Measurements from ENCODE around the gene PIR. TPM values are rescaled to one million over a fixed set of nuclear protein-coding genes. Genes with fewer than 3 reads are reported as not detected.

PIR gene
- polyA plus RNA-seq, result 10 to 100 TPM in 2 of 4 donors, 1 to 10 TPM in 2; 3.9 to 13.4 (median 11.3) TPM
- long read RNA-seq, donor 1, transcript PIR-201 (10 exons, 1,282 nt), result major isoform, 5 of 6 reads
- long read RNA-seq, donor 1, partial matches to known transcripts, result 0 of 6 reads
- long read RNA-seq, donor 1, other reads (novel, unspliced or antisense), result 0 of 6 reads
- long read RNA-seq, donor 2, result 0 reads
- long read RNA-seq, donor 3, partial matches to known transcripts, result 0 of 1 reads
- long read RNA-seq, donor 3, other reads (novel, unspliced or antisense), result 0 of 1 reads
- long read RNA-seq, donor 4, result 0 reads
- long read RNA-seq, donor 5, result 0 reads
- long read RNA-seq, donor 6, result 0 reads
- long read RNA-seq, donor 7, partial matches to known transcripts, result 0 of 5 reads
- long read RNA-seq, donor 7, other reads (novel, unspliced or antisense), result 0 of 5 reads
- long read RNA-seq, donor 8, result 0 reads
- long read RNA-seq, donor 9, result 0 reads
- long read RNA-seq, donor 10, partial matches to known transcripts, result 0 of 2 reads
- long read RNA-seq, donor 10, other reads (novel, unspliced or antisense), result 0 of 2 reads

- H3K27me3 ChIP-seq (ENCODE audit: control insufficient read depth in 3 of 3, insufficient read depth in 3 of 3, low read length in 3 of 3), result no peaks in the 10 kb centered on the region
- H3K4me3 ChIP-seq (ENCODE audit: low read depth in 1 of 3, low read length in 3 of 3), result peak within 1 kb of the TSS in 2 of 3 donors; percentile 24 to 39
- H3K9me3 ChIP-seq (ENCODE audit: control insufficient read depth in 2 of 2, insufficient read depth in 1 of 2, low read depth in 1 of 2, low read length in 1 of 2), result no peaks in the 10 kb centered on the region
- FAIRE-seq, result no peak
- H3K4me1 ChIP-seq (ENCODE audit: control insufficient read depth in 3 of 3, insufficient read depth in 2 of 3, low read depth in 1 of 3, low read length in 2 of 3), result peaks cover 0 to 7% (median 0%) of the 10 kb centered on the region in 3 donors
- peak within 1 kb of the TSS in 1 of 3 donors; percentile 75 for H3K27ac ChIP-seq (ENCODE audit: low read depth in 1 of 3, low read length in 2 of 3)
- WGBS, 3 donors, result 5 to 19% (median 11%) methylated on average over 24 to 47 of the region's 47 CpGs
- no peaks in the 10 kb centered on the region for H3K36me3 ChIP-seq (ENCODE audit: control insufficient read depth in 3 of 3, insufficient read depth in 2 of 3, low read depth in 1 of 3, low read length in 3 of 3)
- peak; percentile 87 to 88 for DNase-seq
Measured at GRCh38 chrX:15493118-15493962, at the start of gene PIR. TSS of gene PIR (minus strand) at chrX:15493333. CDS start at chrX:15491257, 2,076 bp downstream.

- WGBS, 3 donors, result 25 to 64% (median 42%) methylated on average over 6 of the region's 6 CpGs
Measured at GRCh38 chrX:15530318-15530717, 37.2 kb upstream of the PIR start.

GRCh38 chrX:15529165-15529564 lies 36.0 kb upstream of the PIR start:
- H3K27ac ChIP-seq (ENCODE audit: low read depth in 1 of 3, low read length in 2 of 3), result no peak overlapping the region
- no peak for DNase-seq

More at GRCh38 chrX:15530318-15530717, 37.2 kb upstream of the PIR start:
- no peaks in the 10 kb centered on the region for H3K36me3 ChIP-seq (ENCODE audit: control insufficient read depth in 3 of 3, insufficient read depth in 2 of 3, low read depth in 1 of 3, low read length in 3 of 3)
- H3K9me3 ChIP-seq (ENCODE audit: control insufficient read depth in 2 of 2, insufficient read depth in 1 of 2, low read depth in 1 of 2, low read length in 1 of 2), result no peaks in the 10 kb centered on the region
- DNase-seq, result peak in 1 of 2 donors; percentile 42
- H3K27ac ChIP-seq (ENCODE audit: low read depth in 1 of 3, low read length in 2 of 3), result no peak overlapping the region
- H3K27me3 ChIP-seq (ENCODE audit: control insufficient read depth in 3 of 3, insufficient read depth in 3 of 3, low read length in 3 of 3), result peaks cover 0 to 3% (median 0%) of the 10 kb centered on the region in 3 donors
- no peaks in the 10 kb centered on the region for H3K4me1 ChIP-seq (ENCODE audit: control insufficient read depth in 3 of 3, insufficient read depth in 2 of 3, low read depth in 1 of 3, low read length in 2 of 3)
- no peak overlapping the region for H3K4me3 ChIP-seq (ENCODE audit: low read depth in 1 of 3, low read length in 3 of 3)
- FAIRE-seq, result no peak

DNA sequence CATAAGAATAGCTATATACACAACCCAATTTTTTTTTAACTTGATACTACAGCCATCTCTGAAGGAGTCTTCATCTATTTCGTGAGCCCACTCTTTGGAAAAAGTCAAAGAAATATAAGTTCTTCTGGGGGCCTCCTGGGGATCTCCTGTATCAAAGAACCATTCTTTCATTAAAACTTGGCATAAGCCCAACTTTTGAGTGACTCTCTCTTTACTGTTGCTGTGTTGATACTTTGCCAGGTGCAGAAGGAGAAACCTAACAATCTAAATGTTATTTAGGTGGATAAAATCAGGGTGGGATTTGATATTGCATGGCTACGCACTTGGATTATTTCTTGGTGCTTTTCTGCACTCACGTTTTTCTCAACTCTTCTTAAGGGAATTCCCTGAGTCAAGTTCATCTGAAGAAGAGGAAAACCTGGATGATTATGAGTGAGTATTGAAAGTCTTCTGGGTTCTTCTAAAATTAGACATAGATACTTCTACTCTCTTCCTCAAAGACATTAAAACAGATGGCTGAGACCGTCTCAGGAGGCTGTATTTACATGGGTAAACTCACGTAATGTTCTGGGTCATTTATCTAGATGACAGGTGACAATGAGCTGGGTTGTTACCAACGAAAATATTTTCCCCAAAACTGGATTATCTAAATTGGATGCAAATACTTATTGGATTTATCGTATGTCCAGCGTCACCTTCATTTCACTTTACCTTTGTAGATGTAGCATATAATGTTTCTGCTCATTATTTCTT lies 32.7 kb upstream of the PIR start:
- no peak overlapping the region for H3K4me3 ChIP-seq (ENCODE audit: low read depth in 1 of 3, low read length in 3 of 3)
- no peak overlapping the region for H3K27ac ChIP-seq (ENCODE audit: low read depth in 1 of 3, low read length in 2 of 3)
- DNase-seq, result peak in 1 of 2 donors; percentile 5
- FAIRE-seq, result no peak
- no peaks in the 10 kb centered on the region for H3K9me3 ChIP-seq (ENCODE audit: control insufficient read depth in 2 of 2, insufficient read depth in 1 of 2, low read depth in 1 of 2, low read length in 1 of 2)
- no peaks in the 10 kb centered on the region for H3K4me1 ChIP-seq (ENCODE audit: control insufficient read depth in 3 of 3, insufficient read depth in 2 of 3, low read depth in 1 of 3, low read length in 2 of 3)
- no peaks in the 10 kb centered on the region for H3K27me3 ChIP-seq (ENCODE audit: control insufficient read depth in 3 of 3, insufficient read depth in 3 of 3, low read length in 3 of 3)
- H3K36me3 ChIP-seq (ENCODE audit: control insufficient read depth in 3 of 3, insufficient read depth in 2 of 3, low read depth in 1 of 3, low read length in 3 of 3), result no peaks in the 10 kb centered on the region
- 26 to 62% (median 37%) methylated on average over 8 of the region's 8 CpGs for WGBS, 3 donors

More at GRCh38 chrX:15529165-15529564, 36.0 kb upstream of the PIR start:
- no peak for FAIRE-seq
- H3K27me3 ChIP-seq (ENCODE audit: control insufficient read depth in 3 of 3, insufficient read depth in 3 of 3, low read length in 3 of 3), result peaks cover 0 to 3% (median 0%) of the 10 kb centered on the region in 3 donors
- no peak overlapping the region for H3K4me3 ChIP-seq (ENCODE audit: low read depth in 1 of 3, low read length in 3 of 3)
- no peaks in the 10 kb centered on the region for H3K9me3 ChIP-seq (ENCODE audit: control insufficient read depth in 2 of 2, insufficient read depth in 1 of 2, low read depth in 1 of 2, low read length in 1 of 2)
- H3K4me1 ChIP-seq (ENCODE audit: control insufficient read depth in 3 of 3, insufficient read depth in 2 of 3, low read depth in 1 of 3, low read length in 2 of 3), result no peaks in the 10 kb centered on the region
- no peaks in the 10 kb centered on the region for H3K36me3 ChIP-seq (ENCODE audit: control insufficient read depth in 3 of 3, insufficient read depth in 2 of 3, low read depth in 1 of 3, low read length in 3 of 3)

- no peak for FAIRE-seq
- H3K4me1 ChIP-seq (ENCODE audit: control insufficient read depth in 3 of 3, insufficient read depth in 2 of 3, low read depth in 1 of 3, low read length in 2 of 3), result no peaks in the 10 kb centered on the region
Measured at GRCh38 chrX:15524417-15524816, 31.3 kb upstream of the PIR start.

DNA sequence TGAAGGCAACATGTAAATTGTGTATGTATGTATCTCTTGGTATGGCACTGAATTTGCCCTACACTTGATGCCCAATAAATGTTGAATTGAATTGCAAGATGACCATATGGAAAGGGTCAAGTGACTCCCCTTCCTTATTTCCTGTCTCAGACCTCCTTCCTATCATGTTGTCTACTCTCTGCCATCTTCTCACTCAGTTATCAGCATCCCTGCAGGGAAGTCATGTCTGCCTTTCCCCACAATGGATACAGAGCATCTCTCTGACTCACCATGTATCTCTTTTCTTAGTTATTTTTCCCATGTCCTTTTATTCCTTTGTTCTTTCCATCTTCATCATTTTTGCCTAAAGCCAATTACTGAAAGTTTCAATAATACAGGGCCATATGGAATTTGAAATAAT lies 30.0 kb upstream of the PIR start:
- Histone ChIP-seq H3K27me3 (ENCODE audit: control insufficient read depth in 3 of 3, insufficient read depth in 3 of 3, low read length in 3 of 3) (no peaks in the 10 kb centered on the region), H3K36me3 (ENCODE audit: control insufficient read depth in 3 of 3, insufficient read depth in 2 of 3, low read depth in 1 of 3, low read length in 3 of 3) (peaks cover 0 to 1% (median 0%) of the 10 kb centered on the region in 3 donors), H3K4me3 (ENCODE audit: low read depth in 1 of 3, low read length in 3 of 3) (no peak overlapping the region), H3K9me3 (ENCODE audit: control insufficient read depth in 2 of 2, insufficient read depth in 1 of 2, low read depth in 1 of 2, low read length in 1 of 2) (no peaks in the 10 kb centered on the region), H3K27ac (ENCODE audit: low read depth in 1 of 3, low read length in 2 of 3) (no peak overlapping the region), H3K4me1 (ENCODE audit: control insufficient read depth in 3 of 3, insufficient read depth in 2 of 3, low read depth in 1 of 3, low read length in 2 of 3) (no peaks in the 10 kb centered on the region)
- DNase-seq, result no peak
- no peak for FAIRE-seq

More at GRCh38 chrX:15524417-15524816, 31.3 kb upstream of the PIR start:
- H3K36me3 ChIP-seq (ENCODE audit: control insufficient read depth in 3 of 3, insufficient read depth in 2 of 3, low read depth in 1 of 3, low read length in 3 of 3), result peaks cover 0 to 1% (median 0%) of the 10 kb centered on the region in 3 donors
- DNase-seq, result peak in 1 of 2 donors; percentile 5
- H3K4me3 ChIP-seq (ENCODE audit: low read depth in 1 of 3, low read length in 3 of 3), result no peak overlapping the region
- no peak overlapping the region for H3K27ac ChIP-seq (ENCODE audit: low read depth in 1 of 3, low read length in 2 of 3)
- no peaks in the 10 kb centered on the region for H3K27me3 ChIP-seq (ENCODE audit: control insufficient read depth in 3 of 3, insufficient read depth in 3 of 3, low read length in 3 of 3)
- H3K9me3 ChIP-seq (ENCODE audit: control insufficient read depth in 2 of 2, insufficient read depth in 1 of 2, low read depth in 1 of 2, low read length in 1 of 2), result no peaks in the 10 kb centered on the region

DNA sequence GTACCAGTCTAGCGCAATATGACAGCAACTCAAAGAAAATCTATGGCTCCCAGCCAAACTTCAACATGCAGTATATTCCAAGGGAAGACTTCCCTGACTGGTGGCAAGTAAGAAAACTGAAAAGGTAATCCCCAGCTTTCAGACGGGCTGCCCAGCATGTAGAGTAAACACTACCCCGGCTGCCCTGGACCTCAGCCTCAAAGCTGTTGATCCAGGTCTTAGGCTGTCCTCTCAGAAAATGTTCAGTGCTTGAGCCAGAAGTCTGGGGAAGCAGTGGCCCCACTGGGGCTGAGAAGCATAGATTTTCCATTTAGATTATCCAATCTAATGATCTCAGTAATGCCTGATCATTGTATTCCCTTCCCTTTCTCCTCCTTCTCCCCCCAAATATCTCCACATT lies 29.3 kb upstream of the PIR start:
- Histone ChIP-seq H3K4me1 (ENCODE audit: control insufficient read depth in 3 of 3, insufficient read depth in 2 of 3, low read depth in 1 of 3, low read length in 2 of 3) (no peaks in the 10 kb centered on the region), H3K4me3 (ENCODE audit: low read depth in 1 of 3, low read length in 3 of 3) (no peak overlapping the region), H3K9me3 (ENCODE audit: control insufficient read depth in 2 of 2, insufficient read depth in 1 of 2, low read depth in 1 of 2, low read length in 1 of 2) (no peaks in the 10 kb centered on the region), H3K36me3 (ENCODE audit: control insufficient read depth in 3 of 3, insufficient read depth in 2 of 3, low read depth in 1 of 3, low read length in 3 of 3) (peaks cover 0 to 1% (median 0%) of the 10 kb centered on the region in 3 donors), H3K27me3 (ENCODE audit: control insufficient read depth in 3 of 3, insufficient read depth in 3 of 3, low read length in 3 of 3) (no peaks in the 10 kb centered on the region), H3K27ac (ENCODE audit: low read depth in 1 of 3, low read length in 2 of 3) (no peak overlapping the region)
- DNase-seq (no peak), FAIRE-seq (no peak)
- WGBS, 3 donors, result 79 to 92% (median 82%) methylated on average over 3 of the region's 3 CpGs

DNA sequence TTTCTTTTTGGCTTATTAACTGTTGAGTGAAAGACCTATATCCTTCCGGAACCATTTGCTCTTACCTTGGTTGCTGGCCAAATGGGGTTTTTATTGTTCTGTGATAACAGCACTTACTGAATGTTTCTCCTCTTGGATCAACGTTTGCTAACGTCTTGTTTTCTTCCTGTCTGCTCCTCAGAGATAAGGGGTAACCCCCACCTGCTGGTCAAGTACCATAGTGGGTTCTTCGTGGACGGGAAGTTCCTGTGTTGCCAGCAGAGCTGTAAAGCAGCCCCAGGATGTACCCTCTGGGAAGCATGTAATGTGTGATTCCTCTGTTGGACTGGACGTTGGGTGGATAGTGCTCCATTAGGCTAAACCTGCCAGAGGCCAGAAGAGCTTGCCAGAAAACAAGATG lies 22.8 kb upstream of the PIR start:
- H3K27ac ChIP-seq (ENCODE audit: low read depth in 1 of 3, low read length in 2 of 3), result peak overlapping the region in 1 of 3 donors; percentile 14
- FAIRE-seq, result no peak
- no peaks in the 10 kb centered on the region for H3K9me3 ChIP-seq (ENCODE audit: control insufficient read depth in 2 of 2, insufficient read depth in 1 of 2, low read depth in 1 of 2, low read length in 1 of 2)
- H3K4me3 ChIP-seq (ENCODE audit: low read depth in 1 of 3, low read length in 3 of 3), result no peak overlapping the region
- peaks cover 0 to 2% (median 1%) of the 10 kb centered on the region in 3 donors for H3K36me3 ChIP-seq (ENCODE audit: control insufficient read depth in 3 of 3, insufficient read depth in 2 of 3, low read depth in 1 of 3, low read length in 3 of 3)
- no peaks in the 10 kb centered on the region for H3K27me3 ChIP-seq (ENCODE audit: control insufficient read depth in 3 of 3, insufficient read depth in 3 of 3, low read length in 3 of 3)
- 2 to 18% (median 10%) methylated on average over 6 of the region's 6 CpGs for WGBS, 3 donors
- DNase-seq, result peak in 1 of 2 donors; percentile 28
- H3K4me1 ChIP-seq (ENCODE audit: control insufficient read depth in 3 of 3, insufficient read depth in 2 of 3, low read depth in 1 of 3, low read length in 2 of 3), result no peaks in the 10 kb centered on the region
